ENCODE measurements around the gene ZBED5. TPM values are rescaled to one million over a fixed set of nuclear protein-coding genes. Genes with fewer than 3 reads are reported as not detected.
A peak's percentile ranks its signal among the peaks of the same experiment; 100 is the strongest.

ZBED5 gene
- total and polyA plus RNA-seq, 9 donors: 27.8 to 69.4 (median 49.1) TPM

- WGBS, 3 donors: 45 to 64% (median 56%) methylated on average over 9 of the region's 9 CpGs
- Histone ChIP-seq H3K27me3 (no peaks in the 10 kb centered on the region), H3K9me3 (no peaks in the 10 kb centered on the region), H3K36me3 (no peaks in the 10 kb centered on the region), H3K27ac (peak overlapping the region; percentile 43 to 84), H3K4me1 (ENCODE audit: insufficient read depth) (peaks cover 11% of the 10 kb centered on the region), H3K4me3 (no peak overlapping the region)
- intact Hi-C loops (cut with DNase I): no loop called here
- no peak for DNase-seq
- no peak for TF ChIP-seq POLR2A (IDR thresholded peaks at IDR 0.05)
- TF ChIP-seq EP300 (IDR thresholded peaks at IDR 0.05): no peak
- TF ChIP-seq CTCF (IDR thresholded peaks at IDR 0.05): no peak
These were observed 43.0 kb upstream of the ZBED5 start for GRCh38 chr11:10900681-10901415.

- 48 to 52% (median 52%) methylated on average over 7 of the region's 7 CpGs for WGBS, 3 donors
- intact Hi-C loops (cut with DNase I): no loop called here
- Histone ChIP-seq H3K27ac (peak overlapping the region; percentile 43 to 84), H3K4me1 (ENCODE audit: insufficient read depth) (peaks cover 11% of the 10 kb centered on the region), H3K36me3 (no peaks in the 10 kb centered on the region), H3K27me3 (no peaks in the 10 kb centered on the region), H3K4me3 (no peak overlapping the region), H3K9me3 (no peaks in the 10 kb centered on the region)
- TF ChIP-seq CTCF (IDR thresholded peaks at IDR 0.05) (no peak), POLR2A (IDR thresholded peaks at IDR 0.05) (no peak), EP300 (IDR thresholded peaks at IDR 0.05) (no peak)
- peak; percentile 27 to 54 (median 42) for DNase-seq
These were observed 41.4 kb upstream of the ZBED5 start for GRCh38 chr11:10899121-10899830.

GRCh38 chr11:10898763-10899025 lies 40.8 kb upstream of the ZBED5 start:
- DNase-seq: no peak
- Histone ChIP-seq H3K27ac (no peak overlapping the region), H3K4me3 (no peak overlapping the region), H3K4me1 (ENCODE audit: insufficient read depth) (peaks cover 11% of the 10 kb centered on the region), H3K27me3 (no peaks in the 10 kb centered on the region), H3K36me3 (no peaks in the 10 kb centered on the region), H3K9me3 (no peaks in the 10 kb centered on the region)
- no peak for TF ChIP-seq EP300 (IDR thresholded peaks at IDR 0.05)
- TF ChIP-seq CTCF (IDR thresholded peaks at IDR 0.05): no peak
- no peak for TF ChIP-seq POLR2A (IDR thresholded peaks at IDR 0.05)
- 94 to 97% (median 96%) methylated on average over 4 of the region's 4 CpGs for WGBS, 3 donors
- intact Hi-C loops (cut with DNase I): no loop called here

GRCh38 chr11:10898003-10898762 lies 40.3 kb upstream of the ZBED5 start:
- no peak overlapping the region for H3K4me3 ChIP-seq
- H3K36me3 ChIP-seq: no peaks in the 10 kb centered on the region
- DNase-seq: no peak
- no peak overlapping the region for H3K27ac ChIP-seq
- TF ChIP-seq CTCF (IDR thresholded peaks at IDR 0.05): no peak
- TF ChIP-seq POLR2A (IDR thresholded peaks at IDR 0.05): no peak
- no peak for TF ChIP-seq EP300 (IDR thresholded peaks at IDR 0.05)
- intact Hi-C loops (cut with DNase I): no loop called here
- no peaks in the 10 kb centered on the region for H3K9me3 ChIP-seq
- no peaks in the 10 kb centered on the region for H3K27me3 ChIP-seq
- 94 to 99% (median 97%) methylated on average over 5 of the region's 5 CpGs for WGBS, 3 donors
- H3K4me1 ChIP-seq (ENCODE audit: insufficient read depth): peaks cover 11% of the 10 kb centered on the region

All from ovary (tissue), 9 donors.